Measurements from ENCODE around the gene DCUN1D2.

The DCUN1D2 gene

DNA sequence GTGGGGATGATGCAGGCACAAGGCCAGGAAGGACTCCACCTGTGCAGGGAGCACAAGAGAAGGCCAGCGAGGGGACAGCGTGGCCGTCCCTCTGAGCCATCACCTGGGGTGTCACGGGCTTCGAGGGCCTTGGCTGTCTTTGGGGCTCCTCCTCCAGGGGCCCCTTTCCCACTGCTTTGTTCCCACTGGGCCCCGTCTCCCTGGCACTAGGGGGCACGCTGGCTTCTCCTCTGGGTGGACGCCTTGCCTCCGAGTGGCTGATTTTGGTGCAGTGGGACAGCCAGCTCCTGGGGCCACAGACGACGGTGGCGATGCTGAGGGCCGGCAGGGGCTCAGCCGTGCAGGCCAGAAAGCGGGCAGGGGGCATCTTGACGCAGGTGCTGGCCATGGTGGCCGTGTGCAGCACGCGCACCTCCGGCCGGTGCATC is 83.4 kb downstream of the DCUN1D2 start:
- DNase-seq (ENCODE audit: low read depth) = no peak

DNA sequence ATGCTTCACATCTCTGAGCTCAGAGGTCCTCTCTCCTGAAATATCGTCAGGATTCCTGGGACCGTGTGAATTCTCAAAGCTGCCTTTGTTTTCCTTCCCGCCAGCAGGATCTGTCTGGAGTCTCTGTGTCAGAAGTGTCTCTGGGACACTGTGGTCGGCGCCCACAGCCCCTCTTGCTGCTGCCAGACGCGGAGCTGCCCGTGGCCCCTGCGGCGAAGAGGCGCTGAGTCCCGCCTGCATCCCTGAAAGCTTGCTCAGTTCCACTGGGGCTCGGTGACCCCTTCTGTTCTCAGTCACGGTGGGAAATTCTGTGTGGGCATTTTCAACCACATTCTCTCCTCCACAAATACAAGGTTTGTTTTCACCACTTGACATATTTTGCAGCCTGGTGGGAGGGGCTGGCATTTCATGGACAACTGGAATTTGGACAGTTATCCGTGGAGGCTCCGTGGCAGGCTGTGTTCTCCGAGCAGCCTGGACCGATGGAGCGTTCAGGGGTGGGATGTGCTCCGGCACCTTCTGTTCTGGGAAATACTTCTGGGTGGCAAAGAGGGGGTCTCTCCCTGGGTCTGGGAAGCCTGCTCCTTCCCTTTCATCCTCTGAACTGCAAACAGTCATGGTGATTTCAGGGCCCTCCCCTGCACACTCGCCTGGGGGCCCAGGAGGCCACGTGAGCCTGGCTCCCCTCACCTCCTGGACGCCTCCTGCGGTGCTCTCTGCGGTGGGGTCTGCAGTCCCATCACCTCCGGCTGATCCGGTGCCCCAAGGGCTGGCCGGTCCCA is 84.0 kb downstream of the DCUN1D2 start:
- no peak for DNase-seq (ENCODE audit: low read depth)
